H1 (cell line): Measurements from ENCODE around the gene WHAMM.

Source experiments
- CTCF ChIP-seq, 3 experiments: IDR thresholded peaks; 1 replicate in 2 of 3; 2 replicates in 1 of 3; pipeline versions ENCODE4 v1.5.1 to v1.6.1; 2011; ENCODE audit warnings: low read length in 3 of 3, mild to moderate bottlenecking in 3 of 3, inconsistent platforms in 2 of 3, low read depth in 1 of 3, moderate library complexity in 1 of 3; ENCODE audit not compliant: insufficient read depth in 1 of 3; ENCODE audit errors: control extremely low read depth in 1 of 3
- EGR1 ChIP-seq: IDR thresholded peaks from 2 replicates; pipeline ENCODE4 v1.6.1; 2011; ENCODE audit warnings: low read depth, low read length, borderline replicate concordance
- HDAC2 ChIP-seq, 2 experiments: fragments of 300-600 bp in 1 of 2; sonication (generic) in 1 of 2; IDR thresholded peaks; 2 replicates each; pipeline ENCODE4 v1.6.1; 2011 to 2012; ENCODE audit warnings: low read depth in 2 of 2, low read length in 2 of 2, mild to moderate bottlenecking in 2 of 2, moderate library complexity in 2 of 2, borderline replicate concordance in 1 of 2, inconsistent platforms in 1 of 2
- JUN ChIP-seq: IDR thresholded peaks from 2 replicates; pipeline ENCODE4 v1.6.1; 2011; ENCODE audit warnings: low read depth, mild to moderate bottlenecking, improper control_type of control experiment, low read length
- JUND ChIP-seq: IDR thresholded peaks from 2 replicates; pipeline ENCODE4 v1.6.1; 2011; ENCODE audit warnings: mild to moderate bottlenecking, improper control_type of control experiment, low read length
- MAFK ChIP-seq: IDR thresholded peaks from 2 replicates; pipeline ENCODE4 v1.6.1; 2012; ENCODE audit warnings: low read depth, mild to moderate bottlenecking, improper control_type of control experiment, low read length
- PHF8 ChIP-seq: fragments of 200-600 bp; sonication (generic); conservative IDR thresholded peaks from 2 replicates; pipeline ENCODE4 v1.7.1; 2012; ENCODE audit warnings: low read depth, mild to moderate bottlenecking, inconsistent platforms, low read length, moderate library complexity
- POLR2A ChIP-seq, 2 experiments: IDR thresholded peaks; 1 replicate in 1 of 2; 2 replicates in 1 of 2; pipeline ENCODE4 v1.6.1; 2011; ENCODE audit warnings: low read depth in 2 of 2, low read length in 2 of 2, mild to moderate bottlenecking in 2 of 2; ENCODE audit errors: control extremely low read depth in 1 of 2
- RXRA ChIP-seq: IDR thresholded peaks from 2 replicates; pipeline ENCODE4 v1.6.1; 2011; ENCODE audit warnings: low read depth, mild to moderate bottlenecking, low read length, moderate library complexity; ENCODE audit not compliant: insufficient read depth
- SIX5 ChIP-seq: IDR thresholded peaks from 2 replicates; pipeline ENCODE4 v1.6.1; 2011; ENCODE audit warnings: mild to moderate bottlenecking, low read depth, low read length
- SP1 ChIP-seq: IDR thresholded peaks from 2 replicates; pipeline ENCODE4 v1.6.1; 2011; ENCODE audit warnings: low read depth, low read length

- no peak for TF ChIP-seq CTCF (IDR thresholded peaks at IDR 0.05; ENCODE audit: control extremely low read depth in 1 of 3, insufficient read depth in 1 of 3, low read depth in 1 of 3, low read length in 3 of 3)
- no peak for TF ChIP-seq JUND
- TF ChIP-seq SIX5, result no peak
- no peak for TF ChIP-seq RXRA
- TF ChIP-seq HDAC2 (IDR thresholded peaks at IDR 0.05; ENCODE audit: borderline replicate concordance in 1 of 2, low read depth in 2 of 2, low read length in 2 of 2), result no peak
- TF ChIP-seq POLR2A (IDR thresholded peaks at IDR 0.05; ENCODE audit: control extremely low read depth in 1 of 2, low read depth in 2 of 2, low read length in 2 of 2), result no peak
- no peak for TF ChIP-seq MAFK
- TF ChIP-seq SP1, result no peak
- TF ChIP-seq EGR1, result no peak
- TF ChIP-seq PHF8, result no peak
- TF ChIP-seq JUN, result no peak
Measured at GRCh38 chr15:82854554-82854953, 45.1 kb downstream of the WHAMM start.
